T-cell (primary cell): Measurements from ENCODE around the gene EFCAB6. TPM values are rescaled to one million over a fixed set of nuclear protein-coding genes. Genes with fewer than 3 reads are reported as not detected.

Experiments
- ATAC-seq, 4 experiments: fragments of 200-7000 bp in 3 of 4; fragments of 150-1000 bp in 1 of 4; cut with Tn5 transposase; replicated peaks in 1 of 4; 1 replicate in 3 of 4; 2 replicates in 1 of 4; pipeline ENCODE4 v1.10.0; 2021; ENCODE audit warnings: moderate library complexity in 3 of 4, mild to moderate bottlenecking in 2 of 4, moderate number of reproducible peaks in 1 of 4
- CTCF ChIA-PET, 2 donors: fragments of 300-600 bp; sonication (Branson Sonifier 250); formaldehyde crosslinking; loops; one replicate each; lab custom pipeline; 2022; ENCODE audit warnings: antibody characterized with exemption in 2 of 2; lab: Charles Lee
- POLR2A ChIA-PET, 2 donors: fragments of 300-600 bp; sonication (Branson Sonifier 250); formaldehyde crosslinking; loops; one replicate each; lab custom pipeline; 2022; ENCODE audit warnings: antibody characterized with exemption in 2 of 2; lab: Charles Lee
- DNase-seq, 35 experiments: peaks; one replicate each; pipeline versions ENCODE4 v3.0.0 to v3.0.0-alpha.2; 2013 to 2023
- H3K27ac ChIP-seq: one replicate; pipeline ENCODE4 v1.5.1; 2013; ENCODE audit warnings: low read length
- H3K27me3 ChIP-seq, 2 experiments: replicated peaks in 1 of 2; 1 replicate in 1 of 2; 2 replicates in 1 of 2; pipeline versions ENCODE4 v1.6.1 to v1.7.0; 2013; ENCODE audit warnings: low read length in 1 of 2, mixed read lengths in 1 of 2; ENCODE audit not compliant: control insufficient read depth in 2 of 2, insufficient read depth in 2 of 2; ENCODE audit errors: extremely low read depth in 1 of 2
- H3K36me3 ChIP-seq, 2 donors: 1 replicate in 1 of 2; 2 replicates in 1 of 2; pipeline versions ENCODE4 v1.6.1 to v1.7.0; 2013; ENCODE audit warnings: low read length in 1 of 2; ENCODE audit not compliant: control insufficient read depth in 2 of 2, insufficient read depth in 1 of 2; ENCODE audit errors: extremely low read depth in 1 of 2
- H3K4me1 ChIP-seq, 2 experiments: 1 replicate in 1 of 2; 2 replicates in 1 of 2; pipeline versions ENCODE4 v1.6.1 to v1.7.0; 2013; ENCODE audit warnings: low read length in 2 of 2, mixed read lengths in 1 of 2; ENCODE audit not compliant: insufficient read depth in 2 of 2, control insufficient read depth in 1 of 2; ENCODE audit errors: extremely low read depth in 1 of 2
- H3K4me3 ChIP-seq, 2 donors: 1 replicate in 1 of 2; 2 replicates in 1 of 2; pipeline versions ENCODE4 v1.5.1 to v1.7.0; 2013; ENCODE audit warnings: mild to moderate bottlenecking in 2 of 2, low read length in 1 of 2, moderate library complexity in 1 of 2; ENCODE audit not compliant: control insufficient read depth in 1 of 2; ENCODE audit errors: extremely low read depth in 1 of 2
- H3K9me3 ChIP-seq: 2 replicates; pipeline ENCODE4 v1.7.0; 2013
- H3K27ac Mint-ChIP-seq, 2 donors: one replicate each; pipeline ENCODE4 v1.8.0; 2020 to 2021; ENCODE audit warnings: mild to moderate bottlenecking in 2 of 2, mixed read lengths in 2 of 2
- H3K27me3 Mint-ChIP-seq, 2 donors: one replicate each; pipeline ENCODE4 v1.8.0; 2021 to 2022; ENCODE audit warnings: mixed read lengths in 2 of 2
- H3K36me3 Mint-ChIP-seq: one replicate; pipeline ENCODE4 v1.8.0; 2021; ENCODE audit warnings: mixed read lengths
- H3K4me1 Mint-ChIP-seq, 3 donors: one replicate each; pipeline ENCODE4 v1.8.0; 2020 to 2022; ENCODE audit warnings: mixed read lengths in 3 of 3, mild to moderate bottlenecking in 1 of 3
- H3K4me3 Mint-ChIP-seq, 3 donors: one replicate each; pipeline ENCODE4 v1.8.0; 2020 to 2022; ENCODE audit warnings: mild to moderate bottlenecking in 3 of 3, mixed read lengths in 3 of 3, moderate library complexity in 3 of 3
- H3K9me3 Mint-ChIP-seq, 3 donors: one replicate each; pipeline ENCODE4 v1.8.0; 2020 to 2022; ENCODE audit warnings: mixed read lengths in 3 of 3
- WGBS: methylation state at CpG from one replicate; pipeline ENCODE4 v1.1.5; 2013; ENCODE audit warnings: missing lambda C conversion rate; ENCODE audit not compliant: insufficient coverage; 5-methylcytosine and 5-hydroxymethylcytosine counted together
- total RNA-seq, 35 experiments: library from RNA in 6 of 35; stranded (reverse) in 6 of 35; fragments of 120-200 nt in 1 of 35; gene quantifications; one replicate each; pipeline versions ENCODE4 v1.2.1 to v1.2.4 and lab custom pipeline; 2013 to 2026

The EFCAB6 gene
- total RNA-seq, 5 donors from 2014 or later (not counting 1 experiment from before 2014, with no cell fraction given), result 0.26 to 0.89 (median 0.53) TPM

DNA sequence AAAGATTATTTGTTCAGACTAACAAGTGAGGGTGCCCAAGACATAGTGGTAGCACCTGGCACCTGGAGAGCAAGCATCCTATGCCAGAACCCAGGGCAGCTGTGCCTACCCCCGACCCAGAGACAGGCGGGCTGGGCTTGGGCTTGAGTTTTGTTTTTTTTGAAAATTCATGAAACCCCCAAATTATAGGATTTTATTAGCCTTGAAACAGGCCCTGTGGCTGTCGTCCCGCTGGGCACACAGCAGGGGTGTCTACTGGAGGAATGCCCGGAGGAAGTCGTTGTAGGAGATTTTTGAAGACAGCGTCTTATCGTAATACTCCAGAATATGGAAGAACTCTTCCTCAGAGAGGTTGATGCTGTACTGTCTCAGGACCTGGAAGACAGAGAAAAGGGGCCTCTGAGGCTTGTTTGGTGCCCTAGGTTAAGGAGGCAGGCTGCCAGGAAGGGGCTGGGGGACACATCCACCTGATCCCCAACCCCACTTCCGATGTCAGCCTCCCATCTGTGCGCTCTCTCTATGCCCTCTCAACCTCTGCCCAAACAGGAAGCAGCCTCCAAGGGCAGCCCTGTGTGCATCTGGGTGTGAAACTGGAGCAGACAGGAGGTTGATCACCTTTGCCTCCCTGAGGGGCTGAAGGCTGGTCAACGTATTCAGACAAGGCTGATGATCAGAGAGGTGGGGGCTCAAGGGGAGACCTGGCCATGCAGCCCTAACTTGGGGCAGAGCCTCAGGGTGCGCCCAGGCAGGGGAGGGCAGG is 283.3 kb downstream of the EFCAB6 start:
- H3K9me3 Mint-ChIP-seq, result no peaks in the 10 kb centered on the region
- no peak overlapping the region for H3K27ac Mint-ChIP-seq
- H3K36me3 Mint-ChIP-seq, result no peaks in the 10 kb centered on the region

DNA sequence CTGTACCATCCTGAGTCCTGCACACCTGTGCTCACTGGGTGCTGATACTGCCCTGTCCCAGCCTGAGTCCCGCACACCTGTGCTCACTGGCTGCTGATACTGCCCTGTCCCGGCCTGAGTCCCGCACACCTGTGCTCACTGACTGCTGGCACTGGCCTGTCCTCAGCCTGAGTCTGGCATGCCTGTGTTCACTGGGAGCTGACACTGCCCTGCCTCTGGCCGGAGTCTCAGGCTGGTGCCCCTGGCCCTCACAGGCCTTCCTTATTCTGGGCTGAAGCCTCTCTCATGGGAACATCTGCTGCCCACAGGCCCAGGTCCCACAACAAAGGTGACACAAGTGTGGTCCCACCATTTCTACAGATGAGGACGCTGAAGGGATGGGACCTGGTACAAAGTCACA is 285.2 kb downstream of the EFCAB6 start:
- H3K9me3 Mint-ChIP-seq, result no peaks in the 10 kb centered on the region
- Histone ChIP-seq H3K9me3 (no peaks in the 10 kb centered on the region), H3K4me3 (no peak overlapping the region), H3K4me1 (no peaks in the 10 kb centered on the region), H3K36me3 (no peaks in the 10 kb centered on the region), H3K27ac (no peak overlapping the region), H3K27me3 (peaks cover 0 to 45% of the 10 kb centered on the region in 2 experiments)
- ChIA-PET CTCF (no interaction called here), POLR2A (no interaction called here)
- H3K36me3 Mint-ChIP-seq, result no peaks in the 10 kb centered on the region
- H3K4me3 Mint-ChIP-seq, result no peak overlapping the region
- ATAC-seq (no peak), DNase-seq (no peak)
- H3K4me1 Mint-ChIP-seq, result no peaks in the 10 kb centered on the region
- H3K27ac Mint-ChIP-seq, result no peak overlapping the region
- peaks cover 20 to 30% of the 10 kb centered on the region in 2 donors for H3K27me3 Mint-ChIP-seq
- WGBS, result 86% methylated on average over 5 of the region's 5 CpGs

More for the DNA sequence above, 283.3 kb downstream of the EFCAB6 start:
- WGBS, result 44% methylated on average over 1 of the region's 12 CpGs
- DNase-seq, result no peak
- Histone ChIP-seq H3K27ac (no peak overlapping the region), H3K4me3 (no peak overlapping the region), H3K9me3 (no peaks in the 10 kb centered on the region), H3K36me3 (no peaks in the 10 kb centered on the region), H3K4me1 (no peaks in the 10 kb centered on the region), H3K27me3 (peaks cover 0 to 46% of the 10 kb centered on the region in 2 experiments)
- Mint-ChIP-seq H3K27me3 (peaks cover 20 to 31% of the 10 kb centered on the region in 2 donors), H3K4me1 (no peaks in the 10 kb centered on the region), H3K4me3 (no peak overlapping the region)
- ChIA-PET CTCF (no interaction called here), POLR2A (no interaction called here)
- no peak for ATAC-seq

DNA sequence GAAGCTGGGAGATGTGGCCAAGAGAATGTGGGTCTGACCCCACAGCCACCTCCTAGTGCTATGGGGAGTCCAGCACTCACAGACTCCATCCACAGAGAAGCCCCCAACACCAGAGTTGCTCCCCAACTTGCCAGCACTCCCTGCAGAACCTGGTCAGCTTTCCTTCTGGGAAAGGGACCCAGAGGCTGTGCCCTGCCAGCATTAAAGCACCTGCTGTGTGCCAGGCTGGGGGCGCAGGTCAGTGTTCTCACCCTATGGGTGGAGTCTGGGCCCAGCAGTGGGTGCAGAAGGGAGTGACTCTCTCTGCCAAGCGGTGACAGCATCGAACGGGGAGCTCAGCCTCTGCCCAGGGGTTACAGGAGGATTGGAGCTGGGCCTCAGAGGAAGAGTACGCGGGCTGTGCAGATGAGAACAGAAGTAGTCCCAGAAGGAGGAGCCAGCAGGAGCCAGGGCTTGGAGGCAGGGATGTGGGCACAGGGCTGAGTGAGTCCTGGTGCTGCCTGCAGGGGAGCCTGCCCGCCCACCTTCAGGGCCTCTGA is 285.9 kb downstream of the EFCAB6 start:
- ATAC-seq, result no peak
- H3K27me3 Mint-ChIP-seq, result peaks cover 20 to 30% of the 10 kb centered on the region in 2 donors

DNA sequence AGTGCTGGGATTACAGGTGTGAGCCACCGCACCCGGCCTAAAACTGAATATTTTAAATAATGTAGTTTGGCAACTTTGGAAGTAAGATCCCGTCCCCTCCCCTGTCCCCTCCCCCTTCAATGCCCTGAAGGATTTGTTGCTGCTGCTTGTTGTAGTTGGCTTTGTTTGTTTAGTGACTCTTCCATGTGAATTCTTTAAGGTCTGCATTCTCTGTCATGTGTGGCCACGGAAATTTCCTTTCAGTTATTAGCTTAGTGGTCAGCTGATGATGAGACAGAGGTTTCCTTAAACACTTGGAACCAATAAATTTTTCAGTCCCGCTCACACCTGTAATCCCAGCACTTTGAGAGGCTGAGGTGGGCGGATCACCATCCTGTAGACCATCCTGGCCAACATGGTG is 290.4 kb downstream of the EFCAB6 start:
- 89% methylated on average over 3 of the region's 6 CpGs for WGBS
- Histone ChIP-seq H3K4me3 (no peak overlapping the region), H3K9me3 (no peaks in the 10 kb centered on the region), H3K27me3 (peaks cover 0 to 8% of the 10 kb centered on the region in 2 experiments), H3K4me1 (no peaks in the 10 kb centered on the region), H3K27ac (no peak overlapping the region), H3K36me3 (no peaks in the 10 kb centered on the region)
- ATAC-seq (no peak), DNase-seq (no peak)
- ChIA-PET POLR2A (interaction anchor here in 1 of 2 donors (0.7 kb wide), 1 partner anchor 398 kb away, joined by 10 read pairs; no protein-coding TSS in a partner anchor), CTCF (no interaction called here)
- Mint-ChIP-seq H3K4me1 (no peaks in the 10 kb centered on the region), H3K36me3 (no peaks in the 10 kb centered on the region), H3K27me3 (peaks cover 13 to 18% of the 10 kb centered on the region in 2 donors), H3K9me3 (no peaks in the 10 kb centered on the region), H3K4me3 (no peak overlapping the region), H3K27ac (no peak overlapping the region)

More for the DNA sequence above, 285.9 kb downstream of the EFCAB6 start:
- ChIA-PET POLR2A (no interaction called here), CTCF (no interaction called here)
- no peak for DNase-seq
- no peaks in the 10 kb centered on the region for H3K36me3 Mint-ChIP-seq
- no peak overlapping the region for H3K27ac Mint-ChIP-seq
- Histone ChIP-seq H3K4me3 (no peak overlapping the region), H3K27me3 (peaks cover 0 to 41% of the 10 kb centered on the region in 2 experiments), H3K27ac (no peak overlapping the region), H3K4me1 (no peaks in the 10 kb centered on the region), H3K9me3 (no peaks in the 10 kb centered on the region), H3K36me3 (no peaks in the 10 kb centered on the region)
- no peak overlapping the region for H3K4me3 Mint-ChIP-seq
- no peaks in the 10 kb centered on the region for H3K4me1 Mint-ChIP-seq
- 92% methylated on average over 7 of the region's 7 CpGs for WGBS
- H3K9me3 Mint-ChIP-seq, result no peaks in the 10 kb centered on the region

DNA sequence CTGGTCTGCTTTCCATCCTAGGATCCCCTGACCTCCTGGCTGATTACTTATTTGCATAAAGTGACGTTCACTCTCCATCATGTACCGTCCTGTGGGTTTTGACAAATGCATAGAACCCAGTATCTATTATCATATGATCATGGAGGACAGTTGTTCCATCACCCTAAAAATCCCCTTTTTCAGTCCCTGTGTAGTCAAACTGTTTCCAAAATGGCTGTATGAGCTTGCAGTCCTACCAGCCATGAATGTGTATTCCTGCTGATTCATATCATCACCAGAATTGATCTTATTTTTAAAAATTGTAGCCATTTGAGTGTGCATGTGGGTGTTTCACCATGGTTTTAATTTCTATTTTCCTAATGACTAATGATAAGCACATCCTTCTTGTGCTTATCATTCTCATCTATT is 291.5 kb downstream of the EFCAB6 start:
- CTCF ChIA-PET, result no interaction called here
- Mint-ChIP-seq H3K36me3 (no peaks in the 10 kb centered on the region), H3K4me3 (no peak overlapping the region), H3K27me3 (peaks cover 7 to 11% of the 10 kb centered on the region in 2 donors), H3K27ac (no peak overlapping the region), H3K9me3 (no peaks in the 10 kb centered on the region), H3K4me1 (no peaks in the 10 kb centered on the region)
- POLR2A ChIA-PET, result no interaction called here
- Histone ChIP-seq H3K4me1 (no peaks in the 10 kb centered on the region), H3K27me3 (no peaks in the 10 kb centered on the region), H3K4me3 (no peak overlapping the region), H3K36me3 (no peaks in the 10 kb centered on the region), H3K27ac (no peak overlapping the region), H3K9me3 (no peaks in the 10 kb centered on the region)
- no CpG with 5 or more reads among the region's 2 CpGs for WGBS
- ATAC-seq (no peak), DNase-seq (no peak)

DNA sequence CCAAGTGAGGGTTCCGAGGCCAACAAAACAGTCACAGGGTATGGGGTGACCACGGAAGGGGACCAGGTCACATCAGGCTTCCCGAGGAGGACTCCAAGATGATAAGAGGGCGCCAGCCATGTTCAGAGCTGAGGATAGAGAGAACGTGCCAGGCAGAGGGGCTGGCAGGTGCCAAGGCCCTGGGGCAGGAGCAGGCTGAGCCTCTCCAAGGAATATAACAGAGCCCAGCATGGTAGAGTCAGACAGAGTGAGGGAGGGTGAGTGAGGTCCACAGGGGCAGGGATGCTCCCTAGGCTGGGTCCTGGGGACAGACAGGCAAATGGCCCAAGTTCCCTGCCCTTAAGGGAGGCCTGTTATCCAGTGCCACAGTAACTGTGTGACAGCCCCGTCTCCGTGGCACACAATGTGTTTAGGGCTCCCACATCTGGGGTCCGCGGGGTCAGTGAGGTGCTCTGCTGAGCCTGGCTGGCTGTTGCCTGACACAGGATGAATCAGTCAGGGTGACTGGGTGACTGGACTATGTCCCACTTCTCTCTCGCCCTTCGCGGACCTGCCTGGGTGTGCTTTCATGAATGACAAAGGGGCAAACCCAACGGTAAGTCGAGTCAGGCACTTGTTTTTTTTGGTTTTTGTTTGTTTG is 295.0 kb downstream of the EFCAB6 start:
- ATAC-seq (no peak), DNase-seq (no peak)
- POLR2A ChIA-PET, result no interaction called here
- H3K4me3 ChIP-seq, result no peak overlapping the region
- Mint-ChIP-seq H3K27me3 (peaks cover 3 to 7% of the 10 kb centered on the region in 2 donors), H3K27ac (no peak overlapping the region), H3K9me3 (no peaks in the 10 kb centered on the region), H3K4me3 (no peak overlapping the region), H3K4me1 (no peaks in the 10 kb centered on the region), H3K36me3 (no peaks in the 10 kb centered on the region)
- CTCF ChIA-PET, result no interaction called here
- 85% methylated on average over 10 of the region's 14 CpGs for WGBS
- no peaks in the 10 kb centered on the region for H3K9me3 ChIP-seq
- H3K4me1 ChIP-seq, result no peaks in the 10 kb centered on the region
- H3K27ac ChIP-seq, result no peak overlapping the region
- H3K27me3 ChIP-seq, result peaks cover 0 to 9% of the 10 kb centered on the region in 2 experiments
- H3K36me3 ChIP-seq, result no peaks in the 10 kb centered on the region
